ENCODE data around the gene NPAS3.

The NPAS3 gene

DNA sequence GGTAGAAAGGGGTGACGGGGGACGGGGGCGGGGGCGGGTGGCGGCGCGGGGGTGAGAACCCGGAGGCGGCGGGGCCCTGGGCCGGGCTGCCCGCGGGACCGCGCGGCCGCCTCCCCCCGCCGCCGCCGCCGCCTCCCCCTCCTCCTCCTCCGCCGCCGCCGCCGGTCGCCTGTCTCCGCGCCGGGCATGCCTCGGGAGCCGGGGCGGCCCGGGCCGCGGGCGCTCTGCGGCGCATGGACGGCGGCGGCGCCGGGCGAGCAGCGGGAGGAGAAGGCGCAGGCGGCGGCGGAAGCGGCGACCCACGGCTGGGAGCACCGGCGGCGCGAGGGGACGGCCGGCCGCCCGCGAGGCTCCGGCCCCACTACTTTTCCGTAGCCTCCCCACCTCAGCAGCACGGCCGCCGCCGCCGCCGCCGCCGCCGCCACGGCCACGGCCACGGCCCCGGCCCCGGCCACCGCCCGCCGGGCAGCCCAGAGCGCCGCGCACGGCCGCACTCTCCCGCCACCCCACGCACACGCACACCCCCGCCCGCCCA, at the start of gene NPAS3:
TSS of gene NPAS3 (plus strand) at position 161 of the 535 bp plus-strand sequence.
- DNase-seq (ENCODE audit: low read depth in 2 of 3, low spot score in 1 of 3) = no peak

- no peak for DNase-seq (ENCODE audit: low read depth in 2 of 3, low spot score in 1 of 3)
Measured at GRCh38 chr14:32896979-32897697, 41.5 kb upstream of the NPAS3 start.

DNA sequence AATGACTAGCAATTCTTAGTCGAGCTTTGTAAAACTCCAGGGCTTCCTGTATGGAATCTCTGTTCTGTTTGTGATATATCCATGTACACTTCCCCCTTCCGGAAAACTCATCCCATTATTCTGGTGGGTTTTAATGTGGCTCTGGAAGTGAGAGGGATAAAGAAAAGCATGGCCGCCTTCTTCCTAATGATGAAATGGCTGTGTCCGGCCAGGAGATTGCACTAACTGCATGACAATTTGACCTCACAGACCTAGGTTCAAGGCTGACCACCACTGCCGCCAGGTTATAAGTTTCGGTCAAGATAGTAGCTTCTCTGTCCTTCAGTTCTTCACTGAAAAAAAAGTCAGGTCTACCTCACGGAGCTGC, 41.0 kb upstream of the NPAS3 start:
- DNase-seq (ENCODE audit: low read depth in 2 of 3, low spot score in 1 of 3) = no peak

GRCh38 chr14:32898876-32899275, 39.8 kb upstream of the NPAS3 start:
- DNase-seq (ENCODE audit: low read depth in 2 of 3, low spot score in 1 of 3) = no peak

GRCh38 chr14:32900547-32900946, 38.1 kb upstream of the NPAS3 start:
- no peak for DNase-seq (ENCODE audit: low read depth in 2 of 3, low spot score in 1 of 3)

DNA sequence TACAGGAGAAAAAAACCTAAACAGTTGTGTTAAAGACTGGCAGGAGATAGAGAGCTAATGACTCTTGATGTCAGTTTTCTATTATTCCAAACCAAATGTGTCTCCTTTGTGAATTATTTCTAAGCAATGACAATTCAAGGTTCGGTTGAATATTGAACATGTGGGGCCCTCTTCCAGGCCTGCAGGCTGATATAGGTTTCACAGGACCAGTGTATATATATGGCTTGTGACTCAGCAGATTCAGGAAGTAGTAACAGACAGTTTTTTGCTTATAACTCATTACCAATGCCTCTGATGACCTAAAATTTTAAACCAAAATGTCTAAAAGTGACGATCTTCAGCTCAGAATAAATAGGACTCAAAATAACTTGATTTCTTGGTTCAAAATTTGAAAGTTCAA, 33.7 kb upstream of the NPAS3 start:
- DNase-seq (ENCODE audit: low read depth in 2 of 3, low spot score in 1 of 3) = no peak

DNA sequence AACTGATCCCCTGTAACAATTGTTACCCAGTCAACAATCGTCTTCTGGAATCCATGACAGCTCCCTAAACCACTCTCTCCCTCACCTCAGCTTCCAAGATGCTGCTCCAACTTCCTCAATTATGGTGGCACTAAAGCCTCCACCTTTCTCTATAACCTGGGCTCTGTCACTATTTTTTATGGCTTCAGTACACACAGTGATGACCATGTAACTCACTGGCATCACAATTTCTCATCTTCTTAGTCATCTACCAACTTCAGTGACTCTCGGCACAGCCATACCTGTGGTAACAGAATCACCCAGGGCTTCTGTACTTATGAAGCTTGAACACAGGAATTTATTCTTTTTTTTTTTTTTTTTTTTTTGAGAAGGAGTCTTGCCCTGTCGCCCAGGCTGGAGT, 32.0 kb upstream of the NPAS3 start:
- no peak for DNase-seq (ENCODE audit: low read depth in 2 of 3, low spot score in 1 of 3)

- DNase-seq (ENCODE audit: low read depth in 2 of 3, low spot score in 1 of 3) = no peak
Measured at GRCh38 chr14:32908196-32909084, 30.2 kb upstream of the NPAS3 start.

DNA sequence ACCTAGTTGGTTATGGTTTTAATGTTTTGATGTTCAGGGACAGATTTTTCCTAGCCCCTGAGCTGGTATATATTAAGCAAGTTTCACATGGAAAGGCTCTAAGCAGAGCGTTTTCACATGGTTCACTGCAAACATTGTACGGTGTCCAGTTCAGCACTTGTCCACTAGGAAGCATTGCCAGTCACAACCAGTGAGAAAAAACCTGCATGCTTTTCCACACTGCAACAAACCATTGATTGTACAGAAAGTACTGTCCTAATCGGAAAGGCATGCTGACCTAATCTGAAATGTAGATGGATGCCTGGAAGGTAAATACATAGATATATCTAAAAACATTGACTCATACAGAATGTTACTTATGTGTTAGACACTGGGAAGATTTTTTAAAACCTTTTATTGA, 25.0 kb upstream of the NPAS3 start:
- DNase-seq (ENCODE audit: low read depth in 2 of 3, low spot score in 1 of 3) = no peak

- no peak for DNase-seq (ENCODE audit: low read depth in 2 of 3, low spot score in 1 of 3)
Measured at GRCh38 chr14:32914391-32914790, 24.3 kb upstream of the NPAS3 start.

- DNase-seq (ENCODE audit: low read depth in 2 of 3, low spot score in 1 of 3) = no peak
Measured at GRCh38 chr14:32920696-32921276, 17.9 kb upstream of the NPAS3 start.

- no peak for DNase-seq (ENCODE audit: low read depth in 2 of 3, low spot score in 1 of 3)
Measured at GRCh38 chr14:32925439-32925838, 13.2 kb upstream of the NPAS3 start.

DNA sequence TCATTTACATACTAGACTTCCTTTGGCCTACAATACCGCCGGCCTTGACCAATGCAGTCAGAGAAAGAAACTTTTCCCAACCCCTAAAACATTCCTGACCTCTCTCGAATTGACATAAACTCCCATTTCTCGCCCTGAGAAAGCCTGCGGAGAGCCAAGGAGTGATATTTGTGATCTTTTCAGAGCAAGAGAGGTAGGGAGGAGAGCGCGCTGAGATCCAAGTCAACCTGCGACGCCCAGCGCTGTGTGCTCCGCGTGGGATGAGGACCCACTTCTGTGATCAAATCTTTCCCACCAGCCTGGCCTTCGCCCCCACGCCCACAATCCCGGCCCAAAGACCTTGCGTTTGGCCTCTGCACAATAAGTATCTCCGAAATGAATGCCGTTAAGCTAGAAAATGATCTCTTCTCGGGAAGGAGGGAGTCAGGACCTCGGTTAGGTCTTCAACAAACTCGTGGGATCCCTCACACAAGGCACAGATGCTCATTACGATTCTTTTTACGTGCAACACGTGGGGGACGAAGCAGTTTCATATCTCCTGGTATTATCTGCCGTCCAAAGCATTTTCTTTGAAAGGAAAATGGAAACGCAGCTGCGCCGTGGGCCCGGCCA, 6.3 kb upstream of the NPAS3 start:
- DNase-seq (ENCODE audit: low read depth in 2 of 3, low spot score in 1 of 3) = no peak

- DNase-seq (ENCODE audit: low read depth in 2 of 3, low spot score in 1 of 3) = no peak
Measured at GRCh38 chr14:32932914-32933628, 5.6 kb upstream of the NPAS3 start.

GRCh38 chr14:32933629-32934072, 5.0 kb upstream of the NPAS3 start:
- no peak for DNase-seq (ENCODE audit: low read depth in 2 of 3, low spot score in 1 of 3)

- DNase-seq (ENCODE audit: low read depth in 2 of 3, low spot score in 1 of 3) = no peak
Measured at GRCh38 chr14:32934073-32934880, 4.4 kb upstream of the NPAS3 start.

GRCh38 chr14:32934881-32935633, 3.6 kb upstream of the NPAS3 start:
- no peak for DNase-seq (ENCODE audit: low read depth in 2 of 3, low spot score in 1 of 3)

- DNase-seq (ENCODE audit: low read depth in 2 of 3, low spot score in 1 of 3) = no peak
Measured at GRCh38 chr14:32939254-32940065, 781 bp downstream of the NPAS3 start.
